Endothelial cell of umbilical vein (primary cell): ENCODE measurements around the gene COMMD7. TPM values are rescaled to one million over a fixed set of nuclear protein-coding genes. Genes with fewer than 3 reads are reported as not detected.

Experiments used
- BruUV-seq: library from RNA; stranded (reverse); fragments of 400-500 nt; replicated peaks from 2 replicates; lab custom pipeline; 2021; lab: Mats Ljungman, UMichigan
- CTCF ChIA-PET: fragments of 300-600, 350-600 bp; sonication (Branson Sonifier 250); formaldehyde crosslinking; loops from one replicate; lab custom pipeline; 2021; ENCODE audit warnings: antibody characterized with exemption, inconsistent platforms; lab: Charles Lee
- POLR2A ChIA-PET: fragments of 300-600, 350-600 bp; sonication (Branson Sonifier 250); formaldehyde crosslinking; loops from one replicate; lab custom pipeline; 2021; ENCODE audit warnings: antibody characterized with exemption, inconsistent platforms; lab: Charles Lee
- DNase-seq: peaks from one replicate; pipeline ENCODE4 v3.0.0-alpha.2; 2011; ENCODE audit warnings: low read depth, low spot score
- FAIRE-seq: peaks from 2 replicates; lab custom pipeline; 2011; peaks lifted over from hg19 to GRCh38; lab: Jason Lieb, UNC
- H2AFZ ChIP-seq: 2 replicates; pipeline ENCODE4 v1.6.0; 2012; ENCODE audit warnings: low read depth, low read length, control low read depth, inconsistent platforms
- H3K27ac ChIP-seq: 2 replicates; pipeline ENCODE4 v1.5.1; 2011; ENCODE audit warnings: low read depth, mild to moderate bottlenecking, control low read depth, low read length, moderate library complexity; ENCODE audit not compliant: insufficient read depth
- H3K27me3 ChIP-seq, 2 experiments: 2 replicates each; pipeline versions ENCODE4 v1.6.0 to v1.6.1; 2011; ENCODE audit warnings: low read length in 2 of 2, mixed read lengths in 1 of 2; ENCODE audit not compliant: control insufficient read depth in 2 of 2, insufficient read depth in 2 of 2
- H3K36me3 ChIP-seq, 2 experiments: 2 replicates in 1 of 2; 3 replicates in 1 of 2; pipeline ENCODE4 v1.5.1; 2011; ENCODE audit warnings: low read length in 2 of 2, mild to moderate bottlenecking in 1 of 2, moderate library complexity in 1 of 2; ENCODE audit not compliant: control insufficient read depth in 2 of 2, insufficient read depth in 2 of 2; ENCODE audit errors: extremely low read depth in 1 of 2
- H3K4me1 ChIP-seq: 3 replicates; pipeline ENCODE4 v1.5.1; 2011; ENCODE audit warnings: mild to moderate bottlenecking, low read length; ENCODE audit not compliant: control insufficient read depth, insufficient read depth; ENCODE audit errors: extremely low read depth
- H3K4me2 ChIP-seq: 2 replicates; pipeline ENCODE4 v1.6.1; 2011; ENCODE audit warnings: low read length, control low read depth, mixed read lengths; ENCODE audit not compliant: insufficient read depth
- H3K4me3 ChIP-seq, 3 experiments: fragments of 200-600 bp in 1 of 3; sonication (generic), shearing (Covaris generic) in 1 of 3; replicated peaks in 1 of 3; 2 replicates each; pipeline ENCODE4 v1.5.1; 2011 to 2016; ENCODE audit warnings: control low read depth in 3 of 3, low read length in 3 of 3, mild to moderate bottlenecking in 2 of 3, inconsistent platforms in 1 of 3, low read depth in 1 of 3, moderate library complexity in 1 of 3; ENCODE audit not compliant: insufficient read depth in 1 of 3
- H3K79me2 ChIP-seq: 2 replicates; pipeline ENCODE4 v1.6.0; 2012; ENCODE audit warnings: low read length, inconsistent platforms; ENCODE audit not compliant: control insufficient read depth, insufficient read depth
- H3K9ac ChIP-seq: replicated peaks from 2 replicates; pipeline ENCODE3; 2011; ENCODE audit warnings: low read length, control low read depth; ENCODE audit not compliant: insufficient read depth; ENCODE audit errors: extremely low read depth
- H3K9me1 ChIP-seq: replicated peaks from 3 replicates; pipeline ENCODE4 v1.6.0; 2011; ENCODE audit warnings: mild to moderate bottlenecking, low read length; ENCODE audit not compliant: control insufficient read depth, insufficient read depth; ENCODE audit errors: extremely low read depth
- H3K9me3 ChIP-seq: replicated peaks from 2 replicates; pipeline ENCODE4 v1.5.1; 2012; ENCODE audit warnings: low read length, inconsistent platforms; ENCODE audit not compliant: control insufficient read depth, insufficient read depth
- H4K20me1 ChIP-seq: replicated peaks from 2 replicates; pipeline ENCODE3; 2011; ENCODE audit warnings: mild to moderate bottlenecking, low read length; ENCODE audit not compliant: control insufficient read depth, insufficient read depth; ENCODE audit errors: extremely low read depth
- EZH2 ChIP-seq: IDR thresholded peaks from 2 replicates; pipeline ENCODE4 v1.6.1; 2012; ENCODE audit warnings: borderline replicate concordance, low read depth, mild to moderate bottlenecking, moderate library complexity, low read length, inconsistent platforms; ENCODE audit not compliant: severe bottlenecking
- FOS ChIP-seq: IDR thresholded peaks from 2 replicates; pipeline ENCODE4 v1.6.1; 2011; ENCODE audit warnings: mild to moderate bottlenecking, low read length, moderate library complexity, borderline replicate concordance; ENCODE audit not compliant: insufficient read depth
- GATA2 ChIP-seq: IDR thresholded peaks from 2 replicates; pipeline ENCODE4 v1.7.0; 2011; ENCODE audit warnings: low read depth, mild to moderate bottlenecking, moderate library complexity, mixed read lengths, low read length; ENCODE audit not compliant: insufficient read length, insufficient read depth
- MYC ChIP-seq: IDR thresholded peaks from one replicate; pipeline ENCODE4 v1.6.1; 2011; ENCODE audit warnings: mild to moderate bottlenecking, low read depth, low read length
- POLR2AphosphoS5 ChIP-seq: IDR thresholded peaks from 2 replicates; pipeline ENCODE4 v1.6.1; 2012; ENCODE audit warnings: low read depth, mild to moderate bottlenecking, control low read depth, low read length, moderate library complexity; ENCODE audit not compliant: insufficient read depth
- dilution Hi-C: fragments of 300-500 bp; cut with MboI; formaldehyde crosslinking; loops from one replicate; pipeline ENCODE4 v1.15.0; 2019; ENCODE audit warnings: low sequenced_read_pairs; ENCODE audit not compliant: extremely low pct_ligation_motif_present
- intact Hi-C: fragments of 100-400 bp; cut with micrococcal nuclease; formaldehyde crosslinking; loops from one replicate; pipeline ENCODE4 v1.10.0; 2022
- polyA plus RNA-seq, 4 experiments: library from polyadenylated mRNA; depleted of rRNA in 3 of 4; stranded (reverse) in 3 of 4; unstranded in 1 of 4; fragments of >200 nt; gene quantifications; 2 replicates each; pipeline versions ENCODE4 v1.2.1 to v1.2.3, GENCODE V29; 2011 to 2012; ENCODE audit warnings: missing spikeins in 1 of 4
- total RNA-seq: library from RNA; stranded (reverse); gene quantifications from 2 replicates; pipeline ENCODE4 v1.2.3, GENCODE V29; 2021
- TF ChIP-seq, protein P1 (sequence below): IDR thresholded peaks from 2 replicates; pipeline ENCODE4 v1.6.1; 2011; ENCODE audit not compliant: insufficient read depth, insufficient read length

Gene COMMD7
- total and polyA plus RNA-seq, 2 donors (not counting 3 experiments of a cell fraction or from before 2014, with no cell fraction given), result 58.8 to 72.9 TPM

DNA sequence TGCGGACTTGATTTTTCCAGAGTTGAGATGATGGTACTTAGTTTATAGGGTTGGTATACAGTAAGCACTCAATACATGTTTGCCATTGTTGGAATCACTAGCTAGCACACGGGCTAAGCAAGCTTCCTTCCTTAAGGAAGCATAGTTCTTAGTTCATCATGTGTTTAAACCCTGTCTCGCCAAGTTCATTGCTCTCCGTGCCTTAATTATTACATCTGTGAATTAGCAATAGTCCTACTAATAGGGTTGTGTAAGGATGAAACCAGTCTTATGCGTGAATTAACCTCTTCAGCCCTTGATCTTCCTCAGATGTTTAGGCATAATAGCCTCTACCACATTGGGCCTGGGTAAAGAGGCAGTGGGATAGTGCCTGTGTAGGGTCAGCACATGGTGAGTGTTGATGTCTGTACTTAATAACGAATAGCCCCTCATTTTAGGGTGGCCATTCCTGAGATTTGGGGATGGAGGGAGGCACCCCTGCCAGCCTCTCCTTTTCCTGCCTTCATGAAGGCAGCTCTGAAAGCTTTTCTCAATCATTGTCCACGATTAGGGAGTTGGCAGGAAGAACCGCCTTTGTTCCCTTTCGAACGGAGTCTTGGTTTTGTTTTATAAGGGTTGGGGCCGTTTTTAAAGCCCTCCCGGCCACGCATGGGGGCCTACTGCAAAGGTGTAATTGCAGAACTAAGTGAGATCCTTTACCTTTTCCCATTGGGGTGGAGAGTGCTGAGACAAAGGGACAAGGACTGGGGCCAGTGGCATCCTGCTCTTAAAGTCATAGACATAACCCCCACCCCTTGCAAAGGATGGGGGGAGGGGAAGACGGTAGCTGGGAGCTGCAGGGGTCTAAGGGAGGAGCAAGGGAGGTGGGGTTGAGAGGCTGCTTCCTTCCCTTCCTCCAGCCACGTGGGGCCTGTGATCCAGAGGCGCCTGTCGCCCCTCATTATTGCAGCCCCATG lies 21.0 kb upstream of the COMMD7 start:
- DNase-seq (no peak), FAIRE-seq (no peak)
- Histone ChIP-seq H4K20me1 (no peaks in the 10 kb centered on the region), H3K4me3 (no peak overlapping the region), H3K4me1 (peaks cover 14% of the 10 kb centered on the region), H3K27me3 (no peaks in the 10 kb centered on the region), H3K9me3 (no peaks in the 10 kb centered on the region), H2AFZ (no peak overlapping the region), H3K9me1 (no peaks in the 10 kb centered on the region), H3K79me2 (no peaks in the 10 kb centered on the region), H3K9ac (no peak overlapping the region), H3K4me2 (no peak overlapping the region), H3K36me3 (no peaks in the 10 kb centered on the region), H3K27ac (no peak overlapping the region)
- no TSS peak for BruUV-seq
- intact Hi-C loops, result no loop called here
- no peak for TF ChIP-seq MYC
- no peak for TF ChIP-seq FOS
- TF ChIP-seq, protein P1, sequence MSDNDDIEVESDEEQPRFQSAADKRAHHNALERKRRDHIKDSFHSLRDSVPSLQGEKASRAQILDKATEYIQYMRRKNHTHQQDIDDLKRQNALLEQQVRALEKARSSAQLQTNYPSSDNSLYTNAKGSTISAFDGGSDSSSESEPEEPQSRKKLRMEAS, result no peak
- no peak for TF ChIP-seq POLR2AphosphoS5
- no peak for TF ChIP-seq EZH2
- no peak for TF ChIP-seq GATA2
- ChIA-PET CTCF (interaction anchor here (1.2 to 7.3 kb wide), 6 partner anchors 14 to 91 kb away, joined by 3 to 77 read pairs (median 12); partner anchors contain the start of genes C20orf203 and COMMD7), POLR2A (interaction anchor here (0.6 to 0.9 kb wide), 2 partner anchors 10 to 21 kb away, joined by 5 to 12 read pairs; partner anchors contain the start of gene COMMD7)
- dilution Hi-C loops, result no loop called here
